ENCODE results near the gene ISCU. TPM values are rescaled to one million over a fixed set of nuclear protein-coding genes. Genes with fewer than 3 reads are reported as not detected.

Gene ISCU
- total and polyA plus RNA-seq, 9 of the 15 experiments (the other 6 are each of a cell fraction or from before 2014, with no cell fraction given), result 15.9 to 92.5 (median 77.3) TPM

DNA sequence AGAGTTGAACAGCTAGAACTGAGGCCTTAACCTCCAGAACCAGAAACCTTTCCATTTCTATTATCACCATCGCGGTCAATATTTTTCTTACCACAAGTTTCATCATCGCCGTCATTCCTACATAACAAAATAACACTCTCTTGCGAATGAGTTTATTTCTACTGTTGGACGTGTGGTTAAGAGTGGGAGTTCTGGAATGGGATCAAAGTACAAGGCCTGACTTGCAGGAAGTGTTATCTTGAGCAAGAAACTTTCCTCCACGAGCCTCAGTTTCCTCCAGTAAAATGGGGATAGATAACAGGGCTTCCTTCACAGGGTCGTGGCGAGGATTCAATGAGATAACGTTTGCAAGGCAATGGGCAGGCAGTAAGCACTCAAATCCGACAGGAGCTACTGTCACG is 2.1 kb upstream of the ISCU start (continued):
- TF ChIP-seq, protein P1, sequence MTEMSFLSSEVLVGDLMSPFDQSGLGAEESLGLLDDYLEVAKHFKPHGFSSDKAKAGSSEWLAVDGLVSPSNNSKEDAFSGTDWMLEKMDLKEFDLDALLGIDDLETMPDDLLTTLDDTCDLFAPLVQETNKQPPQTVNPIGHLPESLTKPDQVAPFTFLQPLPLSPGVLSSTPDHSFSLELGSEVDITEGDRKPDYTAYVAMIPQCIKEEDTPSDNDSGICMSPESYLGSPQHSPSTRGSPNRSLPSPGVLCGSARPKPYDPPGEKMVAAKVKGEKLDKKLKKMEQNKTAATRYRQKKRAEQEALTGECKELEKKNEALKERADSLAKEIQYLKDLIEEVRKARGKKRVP (CRISPR knock-in tag; IDR thresholded peaks at IDR 0.05), result 0 out of 2 replicates have a peak, but pooled peaks have one; percentile 34
- TF ChIP-seq NCOA1 (IDR thresholded peaks at IDR 0.05; ENCODE audit: low read depth), result no peak
- TF ChIP-seq, protein P2, sequence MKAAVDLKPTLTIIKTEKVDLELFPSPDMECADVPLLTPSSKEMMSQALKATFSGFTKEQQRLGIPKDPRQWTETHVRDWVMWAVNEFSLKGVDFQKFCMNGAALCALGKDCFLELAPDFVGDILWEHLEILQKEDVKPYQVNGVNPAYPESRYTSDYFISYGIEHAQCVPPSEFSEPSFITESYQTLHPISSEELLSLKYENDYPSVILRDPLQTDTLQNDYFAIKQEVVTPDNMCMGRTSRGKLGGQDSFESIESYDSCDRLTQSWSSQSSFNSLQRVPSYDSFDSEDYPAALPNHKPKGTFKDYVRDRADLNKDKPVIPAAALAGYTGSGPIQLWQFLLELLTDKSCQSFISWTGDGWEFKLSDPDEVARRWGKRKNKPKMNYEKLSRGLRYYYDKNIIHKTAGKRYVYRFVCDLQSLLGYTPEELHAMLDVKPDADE (conservative IDR thresholded peaks at IDR 0.05; ENCODE audit: control insufficient read depth, low read depth, low read length), result no peak
- TF ChIP-seq, protein P3, sequence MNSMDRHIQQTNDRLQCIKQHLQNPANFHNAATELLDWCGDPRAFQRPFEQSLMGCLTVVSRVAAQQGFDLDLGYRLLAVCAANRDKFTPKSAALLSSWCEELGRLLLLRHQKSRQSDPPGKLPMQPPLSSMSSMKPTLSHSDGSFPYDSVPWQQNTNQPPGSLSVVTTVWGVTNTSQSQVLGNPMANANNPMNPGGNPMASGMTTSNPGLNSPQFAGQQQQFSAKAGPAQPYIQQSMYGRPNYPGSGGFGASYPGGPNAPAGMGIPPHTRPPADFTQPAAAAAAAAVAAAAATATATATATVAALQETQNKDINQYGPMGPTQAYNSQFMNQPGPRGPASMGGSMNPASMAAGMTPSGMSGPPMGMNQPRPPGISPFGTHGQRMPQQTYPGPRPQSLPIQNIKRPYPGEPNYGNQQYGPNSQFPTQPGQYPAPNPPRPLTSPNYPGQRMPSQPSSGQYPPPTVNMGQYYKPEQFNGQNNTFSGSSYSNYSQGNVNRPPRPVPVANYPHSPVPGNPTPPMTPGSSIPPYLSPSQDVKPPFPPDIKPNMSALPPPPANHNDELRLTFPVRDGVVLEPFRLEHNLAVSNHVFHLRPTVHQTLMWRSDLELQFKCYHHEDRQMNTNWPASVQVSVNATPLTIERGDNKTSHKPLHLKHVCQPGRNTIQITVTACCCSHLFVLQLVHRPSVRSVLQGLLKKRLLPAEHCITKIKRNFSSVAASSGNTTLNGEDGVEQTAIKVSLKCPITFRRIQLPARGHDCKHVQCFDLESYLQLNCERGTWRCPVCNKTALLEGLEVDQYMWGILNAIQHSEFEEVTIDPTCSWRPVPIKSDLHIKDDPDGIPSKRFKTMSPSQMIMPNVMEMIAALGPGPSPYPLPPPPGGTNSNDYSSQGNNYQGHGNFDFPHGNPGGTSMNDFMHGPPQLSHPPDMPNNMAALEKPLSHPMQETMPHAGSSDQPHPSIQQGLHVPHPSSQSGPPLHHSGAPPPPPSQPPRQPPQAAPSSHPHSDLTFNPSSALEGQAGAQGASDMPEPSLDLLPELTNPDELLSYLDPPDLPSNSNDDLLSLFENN (IDR thresholded peaks at IDR 0.05; ENCODE audit: low read depth in 2 of 2, low read length in 2 of 2), result 0 out of 4 replicates have a peak, but pooled peaks of 1 of the 2 experiments have one; percentile 12
- no peak for TF ChIP-seq HMG20A (CRISPR knock-in tag; conservative IDR thresholded peaks at IDR 0.05)
- 0 out of 2 replicates have a peak, but pooled peaks have one; percentile 49 for TF ChIP-seq ZNF766 (CRISPR knock-in tag; conservative IDR thresholded peaks at IDR 0.05)
- TF ChIP-seq CBFB (CRISPR knock-in tag; IDR thresholded peaks at IDR 0.05), result no peak
- peak; percentile 73 for TF ChIP-seq POLR2H (tag; IDR thresholded peaks at IDR 0.05; ENCODE audit: low read depth)
- TF ChIP-seq, protein P4, sequence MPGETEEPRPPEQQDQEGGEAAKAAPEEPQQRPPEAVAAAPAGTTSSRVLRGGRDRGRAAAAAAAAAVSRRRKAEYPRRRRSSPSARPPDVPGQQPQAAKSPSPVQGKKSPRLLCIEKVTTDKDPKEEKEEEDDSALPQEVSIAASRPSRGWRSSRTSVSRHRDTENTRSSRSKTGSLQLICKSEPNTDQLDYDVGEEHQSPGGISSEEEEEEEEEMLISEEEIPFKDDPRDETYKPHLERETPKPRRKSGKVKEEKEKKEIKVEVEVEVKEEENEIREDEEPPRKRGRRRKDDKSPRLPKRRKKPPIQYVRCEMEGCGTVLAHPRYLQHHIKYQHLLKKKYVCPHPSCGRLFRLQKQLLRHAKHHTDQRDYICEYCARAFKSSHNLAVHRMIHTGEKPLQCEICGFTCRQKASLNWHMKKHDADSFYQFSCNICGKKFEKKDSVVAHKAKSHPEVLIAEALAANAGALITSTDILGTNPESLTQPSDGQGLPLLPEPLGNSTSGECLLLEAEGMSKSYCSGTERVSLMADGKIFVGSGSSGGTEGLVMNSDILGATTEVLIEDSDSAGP (CRISPR knock-in tag; IDR thresholded peaks at IDR 0.05), result no peak
- TF ChIP-seq CEBPG (CRISPR knock-in tag; IDR thresholded peaks at IDR 0.05), result peak; percentile 87
- peak; percentile 77 to 95 for TF ChIP-seq CEBPG (tag; conservative IDR thresholded peaks at IDR 0.05 in 1 of 2, IDR thresholded peaks at IDR 0.05 in 1 of 2)
- TF ChIP-seq, protein P5, sequence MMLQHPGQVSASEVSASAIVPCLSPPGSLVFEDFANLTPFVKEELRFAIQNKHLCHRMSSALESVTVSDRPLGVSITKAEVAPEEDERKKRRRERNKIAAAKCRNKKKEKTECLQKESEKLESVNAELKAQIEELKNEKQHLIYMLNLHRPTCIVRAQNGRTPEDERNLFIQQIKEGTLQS (IDR thresholded peaks at IDR 0.05), result peak; percentile 82
- TF ChIP-seq, protein P5 (CRISPR knock-in tag; conservative IDR thresholded peaks at IDR 0.05), result no peak
- 0 out of 2 replicates have a peak, but pooled peaks have one; percentile 3 for TF ChIP-seq SIN3B (IDR thresholded peaks at IDR 0.05; ENCODE audit: low read depth)
- no peak for TF ChIP-seq KLF13 (tag; IDR thresholded peaks at IDR 0.05; ENCODE audit: borderline replicate concordance, low read depth)
- TF ChIP-seq ZFP30 (CRISPR knock-in tag; IDR thresholded peaks at IDR 0.05; ENCODE audit: borderline replicate concordance), result no peak
- no peak for TF ChIP-seq TCF3 (CRISPR knock-in tag; IDR thresholded peaks at IDR 0.05)
- peak; percentile 21; the same call in 1 of the 2 replicates for TF ChIP-seq ZFX (CRISPR knock-in tag; IDR thresholded peaks at IDR 0.05)
- peak; percentile 16; the same call in 1 of the 2 replicates for TF ChIP-seq SMARCA4 (IDR thresholded peaks at IDR 0.05)
- no peak for TF ChIP-seq SAFB2 (IDR thresholded peaks at IDR 0.05; ENCODE audit: borderline replicate concordance, low read depth, low read length, severe bottlenecking)
- no peak for TF ChIP-seq RFX7 (CRISPR knock-in tag; IDR thresholded peaks at IDR 0.05)
